ENCODE measurements around the gene NPDC1.

The NPDC1 gene

DNA sequence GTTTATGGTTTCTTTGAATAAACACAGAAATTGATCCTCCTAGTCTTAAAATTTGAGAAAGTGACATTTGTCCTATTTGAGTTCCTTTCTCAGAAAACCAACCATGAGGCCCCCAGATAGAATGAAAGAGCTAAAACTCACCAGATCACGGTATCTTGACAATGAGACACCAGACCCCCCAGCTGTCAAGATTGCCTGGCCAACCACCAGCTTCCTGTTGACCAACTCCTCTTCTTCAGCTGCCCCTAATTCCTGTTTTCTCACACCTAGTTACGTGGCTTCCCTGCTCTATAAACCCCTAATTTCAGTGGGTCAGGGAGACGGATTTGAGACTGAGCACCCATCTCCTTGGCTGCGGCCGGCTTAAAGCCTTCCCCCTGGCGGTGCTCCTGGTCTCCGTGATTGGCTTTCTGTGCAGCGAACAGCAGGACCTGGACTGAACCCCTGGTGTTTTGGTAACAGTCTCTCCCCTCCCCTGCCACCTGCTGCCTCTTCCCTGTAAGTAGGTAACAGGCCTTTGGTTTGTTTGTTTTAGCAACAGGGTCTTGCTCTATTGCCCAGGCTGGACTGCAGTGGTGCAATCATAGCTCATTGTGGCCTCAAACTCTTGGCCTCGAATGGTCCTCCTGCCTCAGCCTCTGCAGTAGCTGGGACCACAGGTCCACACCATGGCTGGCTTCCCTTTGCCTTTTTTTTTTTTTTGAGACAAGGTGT lies 12.7 kb upstream of the NPDC1 start:
- no peak overlapping the region for H3K27ac Mint-ChIP-seq
- H3K4me1 Mint-ChIP-seq, result no peaks in the 10 kb centered on the region
- H3K4me3 Mint-ChIP-seq, result no peak overlapping the region
- peaks cover 79% of the 10 kb centered on the region for H3K27me3 Mint-ChIP-seq (ENCODE audit: low read depth, poor library complexity)
- no peaks in the 10 kb centered on the region for H3K36me3 Mint-ChIP-seq (ENCODE audit: low read depth)
- DNase-seq, result no peak
- TF ChIP-seq, protein P1, sequence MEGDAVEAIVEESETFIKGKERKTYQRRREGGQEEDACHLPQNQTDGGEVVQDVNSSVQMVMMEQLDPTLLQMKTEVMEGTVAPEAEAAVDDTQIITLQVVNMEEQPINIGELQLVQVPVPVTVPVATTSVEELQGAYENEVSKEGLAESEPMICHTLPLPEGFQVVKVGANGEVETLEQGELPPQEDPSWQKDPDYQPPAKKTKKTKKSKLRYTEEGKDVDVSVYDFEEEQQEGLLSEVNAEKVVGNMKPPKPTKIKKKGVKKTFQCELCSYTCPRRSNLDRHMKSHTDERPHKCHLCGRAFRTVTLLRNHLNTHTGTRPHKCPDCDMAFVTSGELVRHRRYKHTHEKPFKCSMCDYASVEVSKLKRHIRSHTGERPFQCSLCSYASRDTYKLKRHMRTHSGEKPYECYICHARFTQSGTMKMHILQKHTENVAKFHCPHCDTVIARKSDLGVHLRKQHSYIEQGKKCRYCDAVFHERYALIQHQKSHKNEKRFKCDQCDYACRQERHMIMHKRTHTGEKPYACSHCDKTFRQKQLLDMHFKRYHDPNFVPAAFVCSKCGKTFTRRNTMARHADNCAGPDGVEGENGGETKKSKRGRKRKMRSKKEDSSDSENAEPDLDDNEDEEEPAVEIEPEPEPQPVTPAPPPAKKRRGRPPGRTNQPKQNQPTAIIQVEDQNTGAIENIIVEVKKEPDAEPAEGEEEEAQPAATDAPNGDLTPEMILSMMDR (IDR thresholded peaks at IDR 0.05), result no peak
- H3K9me3 Mint-ChIP-seq, result no peaks in the 10 kb centered on the region

DNA sequence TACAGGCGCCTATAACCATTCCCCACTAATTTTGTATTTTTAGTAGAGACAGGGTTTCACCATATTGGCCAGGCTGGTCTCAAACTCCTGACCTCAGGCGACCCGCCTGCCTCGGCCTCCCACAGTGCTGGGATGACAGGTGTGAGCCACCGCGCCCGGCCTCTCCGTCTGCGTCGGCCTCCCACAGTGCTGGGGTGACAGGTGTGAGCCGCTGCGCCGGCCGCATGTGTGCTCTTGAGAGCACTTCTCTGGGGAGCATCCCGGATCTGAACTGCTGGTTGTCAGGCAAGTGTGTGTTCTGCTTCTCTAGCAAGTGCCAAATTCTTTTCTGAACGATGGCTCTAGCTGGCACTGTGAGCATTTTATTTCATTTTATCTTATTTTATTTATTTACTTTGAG lies 11.6 kb upstream of the NPDC1 start:
- Mint-ChIP-seq H3K4me3 (no peak overlapping the region), H3K27ac (no peak overlapping the region), H3K9me3 (no peaks in the 10 kb centered on the region), H3K27me3 (ENCODE audit: low read depth, poor library complexity) (peaks cover 87% of the 10 kb centered on the region), H3K4me1 (no peaks in the 10 kb centered on the region), H3K36me3 (ENCODE audit: low read depth) (no peaks in the 10 kb centered on the region)
- DNase-seq, result no peak
- TF ChIP-seq, protein P1 (IDR thresholded peaks at IDR 0.05), result no peak

DNA sequence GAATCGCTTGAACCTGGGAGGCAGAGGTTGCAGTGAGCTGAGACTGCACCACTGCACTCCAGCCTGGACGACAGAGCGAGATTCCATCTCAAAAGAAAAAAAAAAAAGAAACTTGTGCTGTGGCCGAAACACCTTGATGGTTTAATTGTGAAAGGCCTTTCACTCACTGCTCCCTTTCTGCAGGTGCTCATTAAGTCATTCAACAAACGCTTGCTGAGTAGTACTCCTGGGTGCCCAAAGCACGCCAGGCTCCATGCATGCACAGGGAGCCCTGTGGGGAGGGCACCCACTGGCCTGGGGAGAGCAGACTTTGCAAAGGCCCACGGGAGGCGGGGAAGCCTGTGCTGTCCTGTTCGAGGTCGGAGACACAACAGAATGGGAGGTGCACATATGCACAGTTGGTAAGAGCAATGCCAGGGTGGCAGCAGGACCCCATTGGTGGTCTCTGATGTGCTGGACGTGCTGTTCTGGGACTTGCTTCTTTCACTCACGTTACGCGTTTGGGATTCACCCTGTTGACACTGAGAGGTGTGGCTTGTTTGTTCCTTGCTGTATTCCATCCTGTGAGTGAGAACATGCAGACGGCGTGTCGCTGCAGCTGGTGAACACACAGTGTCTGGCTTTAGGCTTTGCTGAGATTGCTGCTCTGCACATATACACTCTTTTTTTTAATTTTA lies 10.9 kb upstream of the NPDC1 start:
- TF ChIP-seq, protein P1 (IDR thresholded peaks at IDR 0.05), result no peak
- H3K4me3 Mint-ChIP-seq, result no peak overlapping the region
- no peaks in the 10 kb centered on the region for H3K4me1 Mint-ChIP-seq
- no peaks in the 10 kb centered on the region for H3K36me3 Mint-ChIP-seq (ENCODE audit: low read depth)
- H3K27me3 Mint-ChIP-seq (ENCODE audit: low read depth, poor library complexity), result peaks cover 89% of the 10 kb centered on the region
- no peaks in the 10 kb centered on the region for H3K9me3 Mint-ChIP-seq
- DNase-seq, result no peak
- no peak overlapping the region for H3K27ac Mint-ChIP-seq

DNA sequence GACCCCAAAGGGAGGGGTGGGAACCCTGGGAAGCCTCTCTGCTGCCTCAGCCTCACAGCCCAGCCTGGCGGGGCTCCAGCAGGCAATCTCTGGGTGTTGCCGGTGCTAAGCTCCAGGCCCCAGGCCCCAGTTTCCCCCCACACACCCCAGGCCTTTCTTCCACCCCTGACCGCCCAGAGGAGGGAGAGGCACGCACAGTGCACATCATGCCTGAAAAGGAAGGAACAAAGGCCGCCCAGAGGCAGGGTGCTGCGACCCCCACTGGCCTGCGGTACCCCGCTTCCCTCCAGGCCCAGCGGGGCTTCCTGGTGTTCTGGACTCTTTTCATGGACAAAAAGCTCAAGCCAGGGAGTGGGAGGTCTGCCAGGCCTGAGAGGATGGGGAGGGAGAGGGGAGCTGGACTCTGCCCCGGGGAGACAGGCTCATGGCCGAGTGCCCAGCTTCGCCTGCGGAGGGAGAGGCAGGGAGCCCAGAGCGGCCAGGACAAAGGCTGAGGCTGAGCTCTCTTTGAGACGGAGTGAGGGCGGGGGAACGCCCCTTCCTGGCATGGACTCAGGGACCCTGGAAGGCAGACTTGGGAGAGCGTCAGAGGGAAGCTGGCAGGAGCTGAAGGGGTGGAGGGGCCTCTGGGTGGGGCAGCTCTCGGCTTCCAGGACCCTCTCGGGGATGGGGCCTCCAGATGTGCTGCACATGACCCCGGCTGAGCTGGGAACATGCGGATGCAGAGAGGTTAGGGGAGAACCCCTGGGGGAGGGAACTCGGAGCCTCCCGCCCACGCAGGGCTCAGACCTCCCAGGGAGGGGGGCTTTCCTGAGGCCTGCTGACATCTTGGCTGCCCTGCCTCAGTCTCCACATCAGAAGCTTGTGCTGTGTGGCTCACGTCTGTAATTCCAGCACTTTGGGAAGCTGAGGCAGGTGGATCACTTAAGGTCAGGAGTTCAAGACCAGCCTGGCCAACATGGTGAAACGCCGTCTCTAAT lies 9.7 kb upstream of the NPDC1 start:
- no peak overlapping the region for H3K27ac Mint-ChIP-seq
- no peaks in the 10 kb centered on the region for H3K36me3 Mint-ChIP-seq (ENCODE audit: low read depth)
- H3K4me1 Mint-ChIP-seq, result no peaks in the 10 kb centered on the region
- H3K4me3 Mint-ChIP-seq, result no peak overlapping the region
- DNase-seq, result no peak
- H3K27me3 Mint-ChIP-seq (ENCODE audit: low read depth, poor library complexity), result peaks cover 89% of the 10 kb centered on the region
- TF ChIP-seq, protein P1 (IDR thresholded peaks at IDR 0.05), result no peak
- no peaks in the 10 kb centered on the region for H3K9me3 Mint-ChIP-seq

DNA sequence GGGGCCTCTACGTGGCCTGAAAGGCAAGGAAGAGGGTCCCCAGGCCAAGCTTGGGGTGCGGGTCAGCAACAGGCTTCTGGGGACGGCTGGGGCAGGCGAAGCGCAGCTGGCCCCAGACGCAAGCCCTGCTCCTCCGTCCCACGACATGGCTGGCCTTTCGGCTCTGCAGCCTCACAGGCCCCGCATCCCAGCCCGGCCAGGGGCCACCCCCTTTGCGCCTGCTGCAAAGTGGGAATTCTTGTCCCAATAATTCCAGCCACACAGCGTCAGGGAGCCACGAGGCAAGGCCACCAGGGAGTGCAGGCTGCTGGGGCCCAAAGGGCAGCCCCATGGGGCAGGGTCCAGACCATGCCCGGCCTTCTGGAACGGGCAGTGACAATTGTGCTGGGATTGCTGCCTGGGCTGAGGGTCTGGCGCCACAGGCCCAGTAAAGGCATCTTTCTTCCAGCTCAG lies 9.0 kb upstream of the NPDC1 start:
- H3K9me3 Mint-ChIP-seq, result no peaks in the 10 kb centered on the region

More for the DNA sequence above, 9.0 kb upstream of the NPDC1 start:
- TF ChIP-seq, protein P1 (IDR thresholded peaks at IDR 0.05), result no peak
- DNase-seq, result no peak
- H3K36me3 Mint-ChIP-seq (ENCODE audit: low read depth), result no peaks in the 10 kb centered on the region
- peaks cover 90% of the 10 kb centered on the region for H3K27me3 Mint-ChIP-seq (ENCODE audit: low read depth, poor library complexity)
- no peak overlapping the region for H3K4me3 Mint-ChIP-seq
- H3K4me1 Mint-ChIP-seq, result no peaks in the 10 kb centered on the region
- H3K27ac Mint-ChIP-seq, result no peak overlapping the region

Measured in nephron progenitor cell (in vitro differentiated cells).